IMR-90 (cell line): ENCODE measurements around the gene NUDT7. TPM values are rescaled to one million over a fixed set of nuclear protein-coding genes. Genes with fewer than 3 reads are reported as not detected.

Source experiments
- ATAC-seq: fragments of 200-7000 bp; cut with Tn5 transposase; 2 replicates; pipeline ENCODE4 v1.9.1; 2020; ENCODE audit warnings: low read depth, mild to moderate bottlenecking, moderate library complexity
- BruUV-seq: library from RNA; stranded (reverse); fragments of 400-500 nt; replicated peaks from 2 replicates; lab custom pipeline; 2021; lab: Mats Ljungman, UMichigan
- CTCF ChIA-PET: fragments of 300-600 bp; formaldehyde crosslinking; extraction: SDS; loops from one replicate; lab custom pipeline; 2021; ENCODE audit warnings: antibody characterized with exemption; lab: Yijun Ruan, JAX
- POLR2A ChIA-PET: fragments of 300-600 bp; sonication (Branson Sonifier 250); formaldehyde crosslinking; loops from one replicate; lab custom pipeline; 2022; ENCODE audit warnings: antibody characterized with exemption; ENCODE audit not compliant: unreplicated experiment; lab: Charles Lee
- DNase-seq: peaks from one replicate; pipeline ENCODE4 v3.0.0; 2013
- H2AFZ ChIP-seq: replicated peaks from 2 replicates; pipeline ENCODE3; 2013; ENCODE audit warnings: low read length, mild to moderate bottlenecking; ENCODE audit not compliant: poor library complexity
- H2AK5ac ChIP-seq: 2 replicates; pipeline ENCODE4 v1.6.1; 2013; ENCODE audit warnings: low read depth, low read length, inconsistent platforms
- H2AK9ac ChIP-seq: replicated peaks from 2 replicates; pipeline ENCODE3; 2013; ENCODE audit warnings: mild to moderate bottlenecking, low read depth, low read length, moderate library complexity; ENCODE audit not compliant: poor library complexity
- H2BK120ac ChIP-seq: 2 replicates; pipeline ENCODE4 v1.6.1; 2013; ENCODE audit warnings: low read depth, low read length, inconsistent platforms
- H2BK15ac ChIP-seq: 3 replicates; pipeline ENCODE4 v1.6.1; 2013; ENCODE audit warnings: low read depth, low read length, inconsistent platforms
- H2BK20ac ChIP-seq: 2 replicates; pipeline ENCODE4 v1.6.1; 2013; ENCODE audit warnings: low read depth, mild to moderate bottlenecking, inconsistent platforms, low read length, moderate library complexity
- H2BK5ac ChIP-seq: 2 replicates; pipeline ENCODE4 v1.6.1; 2013; ENCODE audit warnings: mild to moderate bottlenecking, low read depth, low read length, inconsistent platforms; ENCODE audit not compliant: poor library complexity, severe bottlenecking
- H3K14ac ChIP-seq: replicated peaks from 2 replicates; pipeline ENCODE4 v1.6.1; 2013; ENCODE audit warnings: low read depth, low read length, inconsistent platforms
- H3K18ac ChIP-seq: 2 replicates; pipeline ENCODE4 v1.6.1; 2013; ENCODE audit warnings: low read depth, low read length, control low read depth
- H3K23ac ChIP-seq: 2 replicates; pipeline ENCODE4 v1.6.1; 2013; ENCODE audit warnings: low read depth, low read length, inconsistent platforms
- H3K27ac ChIP-seq: 2 replicates; pipeline ENCODE4 v1.5.1; 2013; ENCODE audit warnings: mild to moderate bottlenecking, control low read depth, low read length; ENCODE audit not compliant: insufficient read depth
- H3K27me3 ChIP-seq: 2 replicates; pipeline ENCODE4 v1.6.1; 2013; ENCODE audit warnings: low read length; ENCODE audit not compliant: control insufficient read depth, insufficient read depth
- H3K36me3 ChIP-seq: 2 replicates; pipeline ENCODE4 v1.6.1; 2013; ENCODE audit warnings: low read length, mixed read lengths; ENCODE audit not compliant: control insufficient read depth, insufficient read depth
- H3K4ac ChIP-seq: 2 replicates; pipeline ENCODE4 v1.6.1; 2013; ENCODE audit warnings: low read depth, low read length, inconsistent platforms
- H3K4me1 ChIP-seq: 2 replicates; pipeline ENCODE4 v1.6.1; 2013; ENCODE audit warnings: low read length, mixed read lengths; ENCODE audit not compliant: control insufficient read depth, insufficient read depth
- H3K4me2 ChIP-seq: 2 replicates; pipeline ENCODE4 v1.6.1; 2013; ENCODE audit warnings: low read depth, mild to moderate bottlenecking, control low read depth, low read length, moderate library complexity
- H3K4me3 ChIP-seq: 2 replicates; pipeline ENCODE4 v1.5.1; 2013; ENCODE audit warnings: low read depth, mild to moderate bottlenecking, control low read depth, low read length, moderate library complexity; ENCODE audit not compliant: insufficient read depth
- H3K56ac ChIP-seq: 2 replicates; pipeline ENCODE4 v1.6.1; 2013; ENCODE audit warnings: low read length, inconsistent platforms; ENCODE audit not compliant: insufficient read depth; ENCODE audit errors: extremely low read depth
- H3K79me1 ChIP-seq, 2 experiments: 2 replicates each; pipeline ENCODE4 v1.6.1; 2013; ENCODE audit warnings: low read length in 2 of 2, inconsistent platforms in 1 of 2, low read depth in 1 of 2
- H3K9ac ChIP-seq: 2 replicates; pipeline ENCODE4 v1.6.1; 2013; ENCODE audit warnings: low read depth, low read length, control low read depth
- H3K9me1 ChIP-seq: 2 replicates; pipeline ENCODE4 v1.6.1; 2013; ENCODE audit warnings: low read length, inconsistent platforms; ENCODE audit not compliant: insufficient read depth
- H3K9me3 ChIP-seq: 2 replicates; pipeline ENCODE4 v1.6.1; 2013; ENCODE audit warnings: low read length; ENCODE audit not compliant: control insufficient read depth, insufficient read depth
- H4K20me1 ChIP-seq: 2 replicates; pipeline ENCODE4 v1.6.1; 2013; ENCODE audit warnings: low read length, inconsistent platforms; ENCODE audit not compliant: insufficient read depth
- H4K5ac ChIP-seq: 2 replicates; pipeline ENCODE4 v1.6.1; 2013; ENCODE audit warnings: mild to moderate bottlenecking, low read depth, low read length, control low read depth
- H4K8ac ChIP-seq, 2 experiments: 2 replicates each; pipeline ENCODE4 v1.6.1; 2013; ENCODE audit warnings: low read depth in 2 of 2, low read length in 2 of 2, control low read depth in 1 of 2, inconsistent platforms in 1 of 2
- H4K91ac ChIP-seq: 2 replicates; pipeline ENCODE4 v1.6.1; 2013; ENCODE audit warnings: low read depth, low read length, inconsistent platforms; ENCODE audit not compliant: insufficient read depth
- CHD1 ChIP-seq: IDR thresholded peaks from 2 replicates; pipeline ENCODE4 v1.6.1; 2012; ENCODE audit warnings: low read depth, low read length, improper control_type of control experiment
- CTCF ChIP-seq: conservative IDR thresholded peaks from 2 replicates; pipeline ENCODE4 v1.5.1; 2012; ENCODE audit warnings: mild to moderate bottlenecking, low read depth, low read length, improper control_type of control experiment
- ELK1 ChIP-seq: fragments of 150-350 bp; IDR thresholded peaks from 2 replicates; pipeline ENCODE4 v1.6.1; 2016; ENCODE audit warnings: low read depth, mild to moderate bottlenecking, low read length, moderate library complexity, borderline replicate concordance
- MAZ ChIP-seq: IDR thresholded peaks from 2 replicates; pipeline ENCODE4 v1.6.1; 2012; ENCODE audit warnings: low read depth, mild to moderate bottlenecking, low read length, improper control_type of control experiment, moderate library complexity, borderline replicate concordance
- NFE2L2 ChIP-seq: fragments of 150-350 bp; IDR thresholded peaks from 2 replicates; pipeline ENCODE4 v1.6.1; 2016; ENCODE audit warnings: low read depth, mild to moderate bottlenecking, low read length
- RAD21 ChIP-seq: IDR thresholded peaks from 2 replicates; pipeline ENCODE4 v1.6.1; 2012; ENCODE audit warnings: low read length, improper control_type of control experiment
- SMC3 ChIP-seq: fragments of 150-350 bp; IDR thresholded peaks from 2 replicates; pipeline ENCODE4 v1.6.1; 2016; ENCODE audit warnings: low read depth, mild to moderate bottlenecking, antibody characterized with exemption, low read length, moderate library complexity
- WGBS, 2 experiments: methylation state at CpG; one replicate each; pipeline versions ENCODE4 v1.1.5 to v1.1.7; 2013; ENCODE audit warnings: missing lambda C conversion rate in 2 of 2; ENCODE audit not compliant: insufficient read length in 1 of 2; ENCODE audit errors: extremely low coverage in 2 of 2; 5-methylcytosine and 5-hydroxymethylcytosine counted together
- dilution Hi-C: fragments of 300-500 bp; cut with HindIII; formaldehyde crosslinking; loops from one replicate; pipeline ENCODE4 v1.14.3; 2018; ENCODE audit warnings: low sequenced_read_pairs; ENCODE audit not compliant: unreplicated experiment
- in situ Hi-C: fragments of 300-500 bp; cut with MboI; formaldehyde crosslinking; loops from 3 replicates; pipeline ENCODE4 v1.14.3; 2019; ENCODE audit warnings: low sequenced_read_pairs, inconsistent platforms, mixed read lengths
- intact Hi-C: fragments of 100-400 bp; cut with micrococcal nuclease; formaldehyde crosslinking; loops from 2 replicates; pipeline ENCODE4 v1.10.0; 2022
- polyA plus RNA-seq, 3 experiments: library from polyadenylated mRNA; depleted of rRNA; stranded (reverse); fragments of >200 nt; gene quantifications; 2 replicates each; pipeline ENCODE4 v1.2.3, GENCODE V29; 2012; ENCODE audit warnings: low replicate concordance in 1 of 3
- total RNA-seq: library from RNA; depleted of rRNA; stranded (reverse); fragments of >200 nt; gene quantifications from 2 replicates; pipeline ENCODE4 v1.2.3, GENCODE V29; 2012

Gene NUDT7
- total and polyA plus RNA-seq, 2 of the 4 experiments (the other 2 are of a cell fraction), result 4.3 to 6.2 TPM

- Histone ChIP-seq H3K4ac (peak overlapping the region; percentile 44; the same call in 1 of the 2 replicates), H2BK15ac (no peak overlapping the region), H4K8ac (no peak overlapping the region), H3K4me2 (peak overlapping the region; percentile 85), H3K56ac (no peak overlapping the region), H3K4me1 (peaks cover 1% of the 10 kb centered on the region; the same call in 1 of the 2 replicates), H3K79me1 (no peaks in the 10 kb centered on the region), H3K14ac (no peak overlapping the region), H3K23ac (no peak overlapping the region), H2AK9ac (no peak overlapping the region), H4K20me1 (no peaks in the 10 kb centered on the region), H2BK5ac (peak overlapping the region; percentile 76), H4K91ac (no peak overlapping the region), H3K27ac (no peak overlapping the region), H2AK5ac (no peak overlapping the region), H2BK20ac (peak overlapping the region; percentile 50; the same call in 1 of the 2 replicates), H2AFZ (peak overlapping the region; percentile 66), H3K4me3 (no peak overlapping the region), H2BK120ac (peak overlapping the region; percentile 63; the same call in 1 of the 2 replicates), H3K27me3 (no peaks in the 10 kb centered on the region; the same call in none of the 2 replicates), H3K36me3 (no peaks in the 10 kb centered on the region), H3K18ac (no peak overlapping the region), H3K9ac (no peak overlapping the region), H3K9me3 (no peaks in the 10 kb centered on the region), H4K5ac (no peak overlapping the region), H3K9me1 (no peaks in the 10 kb centered on the region)
- 12% methylated on average over 7 of the region's 15 CpGs; no CpG with 5 or more reads in 1 of the 2 experiments for WGBS, 2 experiments
- POLR2A ChIA-PET, result interaction anchor here (0.6 kb wide), 1 partner anchor 55 kb away, joined by 3 read pairs; no protein-coding TSS in a partner anchor
- intact Hi-C loops (loop anchor here (1.0 to 2.0 kb wide), 7 partner anchors 47 to 424 kb away; partner anchors contain the start of genes NUDT7, VAT1L and WWOX), in situ Hi-C loops (loop anchor here (5.0 kb wide), 1 partner anchor 297 kb away; no protein-coding TSS in a partner anchor), dilution Hi-C loops (no loop called here)
- TF ChIP-seq CTCF (peak; percentile 97), NFE2L2 (no peak), SMC3 (peak; percentile 99), MAZ (no peak), ELK1 (no peak), RAD21 (peak; percentile 100), CHD1 (no peak)
- CTCF ChIA-PET, result interaction anchor here (0.5 to 1.9 kb wide), 13 partner anchors 10 to 328 kb away, joined by 3 to 11 read pairs (median 3); no protein-coding TSS in a partner anchor
- no TSS peak for BruUV-seq
- ATAC-seq (peak; percentile 84), DNase-seq (peak; percentile 78)
Measured at GRCh38 chr16:77675464-77676324, 46.6 kb upstream of the NUDT7 start.
